ENCODE results near the gene RHEBL1.

DNA sequence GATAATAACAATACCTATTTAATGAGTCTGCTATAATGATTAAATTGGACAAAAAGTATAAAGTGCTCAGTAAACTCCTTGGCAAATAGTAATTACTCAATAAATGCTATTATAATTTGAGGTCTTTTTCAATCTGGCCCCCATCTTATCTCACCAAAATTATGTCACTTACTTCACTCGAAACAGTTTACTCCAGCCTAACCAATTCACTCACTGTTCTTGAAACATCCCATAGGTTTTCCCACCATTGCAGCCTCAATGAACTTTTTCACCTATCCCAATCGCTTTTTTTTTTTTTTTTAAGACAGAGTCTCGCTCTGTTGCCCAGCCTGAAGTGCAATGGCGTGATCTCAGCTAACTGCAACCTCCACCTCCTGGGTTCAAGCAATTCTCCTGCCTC lies 33.8 kb downstream of the RHEBL1 start:
- TF ChIP-seq, protein P1, sequence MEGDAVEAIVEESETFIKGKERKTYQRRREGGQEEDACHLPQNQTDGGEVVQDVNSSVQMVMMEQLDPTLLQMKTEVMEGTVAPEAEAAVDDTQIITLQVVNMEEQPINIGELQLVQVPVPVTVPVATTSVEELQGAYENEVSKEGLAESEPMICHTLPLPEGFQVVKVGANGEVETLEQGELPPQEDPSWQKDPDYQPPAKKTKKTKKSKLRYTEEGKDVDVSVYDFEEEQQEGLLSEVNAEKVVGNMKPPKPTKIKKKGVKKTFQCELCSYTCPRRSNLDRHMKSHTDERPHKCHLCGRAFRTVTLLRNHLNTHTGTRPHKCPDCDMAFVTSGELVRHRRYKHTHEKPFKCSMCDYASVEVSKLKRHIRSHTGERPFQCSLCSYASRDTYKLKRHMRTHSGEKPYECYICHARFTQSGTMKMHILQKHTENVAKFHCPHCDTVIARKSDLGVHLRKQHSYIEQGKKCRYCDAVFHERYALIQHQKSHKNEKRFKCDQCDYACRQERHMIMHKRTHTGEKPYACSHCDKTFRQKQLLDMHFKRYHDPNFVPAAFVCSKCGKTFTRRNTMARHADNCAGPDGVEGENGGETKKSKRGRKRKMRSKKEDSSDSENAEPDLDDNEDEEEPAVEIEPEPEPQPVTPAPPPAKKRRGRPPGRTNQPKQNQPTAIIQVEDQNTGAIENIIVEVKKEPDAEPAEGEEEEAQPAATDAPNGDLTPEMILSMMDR (IDR thresholded peaks at IDR 0.05; ENCODE audit: low read depth, low read length, missing input control) = no peak
- TF ChIP-seq GABPA (IDR thresholded peaks at IDR 0.05 in 1 of 2, conservative IDR thresholded peaks at IDR 0.05 in 1 of 2) = no peak
- no peak for TF ChIP-seq TAF1 (conservative IDR thresholded peaks at IDR 0.05)
- no peak for TF ChIP-seq RAD21 (IDR thresholded peaks at IDR 0.05)
- TF ChIP-seq EGR1 (IDR thresholded peaks at IDR 0.05; ENCODE audit: low read depth in 2 of 2) = no peak
- TF ChIP-seq RXRA (IDR thresholded peaks at IDR 0.05) = no peak
